WERI-Rb-1 (cell line): ENCODE data around the gene PPP1R3A.

Source experiments
- DNase-seq: peaks from one replicate; pipeline ENCODE4 v3.0.0-alpha.2; 2020
- H3K27ac ChIP-seq: fragments of 250-450 bp; sonication (Bioruptor Pico); 2 replicates; pipeline ENCODE4 v1.5.1; 2020; ENCODE audit warnings: mild to moderate bottlenecking, moderate library complexity
- H3K27me3 ChIP-seq: fragments of 250-450 bp; sonication (Bioruptor Pico); 2 replicates; pipeline ENCODE4 v1.5.1; 2021; ENCODE audit warnings: mild to moderate bottlenecking, low read depth, moderate library complexity; ENCODE audit not compliant: insufficient read depth, severe bottlenecking
- H3K36me3 ChIP-seq: fragments of 250-450 bp; sonication (Bioruptor Pico); 2 replicates; pipeline ENCODE4 v1.5.1; 2020; ENCODE audit warnings: mild to moderate bottlenecking, moderate library complexity
- H3K4me3 ChIP-seq: 2 replicates; pipeline ENCODE4 v1.5.1; 2011; ENCODE audit warnings: low read depth, mild to moderate bottlenecking, control low read depth, low read length
- H3K9me3 ChIP-seq: fragments of 250-450 bp; sonication (Bioruptor Pico); 2 replicates; pipeline ENCODE4 v1.5.1; 2021; ENCODE audit warnings: mild to moderate bottlenecking, moderate library complexity; ENCODE audit not compliant: severe bottlenecking
- CTCF ChIP-seq: IDR thresholded peaks from 2 replicates; pipeline ENCODE4 v1.5.1; 2011; ENCODE audit warnings: low read depth, mild to moderate bottlenecking, control low read depth, inconsistent platforms, low read length

The PPP1R3A gene

GRCh38 chr7:113840954-113841353 lies 77.9 kb downstream of the PPP1R3A start:
- H3K27me3 ChIP-seq = no peaks in the 10 kb centered on the region
- TF ChIP-seq CTCF = no peak

GRCh38 chr7:113835367-113835766 lies 83.4 kb downstream of the PPP1R3A start:
- DNase-seq = no peak
- Histone ChIP-seq H3K36me3 (no peaks in the 10 kb centered on the region), H3K27me3 (no peaks in the 10 kb centered on the region), H3K27ac (no peak overlapping the region), H3K4me3 (no peak overlapping the region), H3K9me3 (no peaks in the 10 kb centered on the region)
- no peak for TF ChIP-seq CTCF

More at GRCh38 chr7:113840954-113841353, 77.9 kb downstream of the PPP1R3A start:
- H3K36me3 ChIP-seq = no peaks in the 10 kb centered on the region
- no peaks in the 10 kb centered on the region for H3K9me3 ChIP-seq
- no peak for DNase-seq
- H3K27ac ChIP-seq = no peak overlapping the region
- H3K4me3 ChIP-seq = no peak overlapping the region

GRCh38 chr7:113832196-113832745 lies 86.5 kb downstream of the PPP1R3A start:
- no peak for DNase-seq
- H3K9me3 ChIP-seq = no peaks in the 10 kb centered on the region
- no peak for TF ChIP-seq CTCF
- no peaks in the 10 kb centered on the region for H3K36me3 ChIP-seq
- H3K27ac ChIP-seq = no peak overlapping the region
- H3K4me3 ChIP-seq = no peak overlapping the region
- H3K27me3 ChIP-seq = no peaks in the 10 kb centered on the region

DNA sequence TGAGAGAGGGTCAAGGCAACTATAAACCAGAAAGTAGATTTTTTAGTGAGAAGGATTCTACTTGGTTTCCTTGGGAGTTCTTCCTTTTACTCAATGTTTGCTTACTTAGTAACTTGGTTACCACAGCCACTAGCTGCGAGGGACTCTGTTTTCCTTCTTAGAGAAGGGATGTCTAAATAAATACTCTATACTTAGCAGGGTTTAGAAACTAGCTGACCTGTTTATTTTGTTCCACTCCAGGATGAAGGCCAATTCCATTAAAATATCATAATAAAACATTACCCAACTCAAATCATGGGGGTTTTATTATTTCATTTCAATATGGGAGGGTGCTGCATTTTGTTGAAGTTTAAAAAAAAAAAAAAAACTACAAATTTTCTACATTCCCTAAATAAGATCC lies 87.3 kb downstream of the PPP1R3A start:
- H3K4me3 ChIP-seq = no peak overlapping the region
- no peak for DNase-seq
- no peak overlapping the region for H3K27ac ChIP-seq
- no peaks in the 10 kb centered on the region for H3K27me3 ChIP-seq
- H3K9me3 ChIP-seq = no peaks in the 10 kb centered on the region
- no peak for TF ChIP-seq CTCF
- H3K36me3 ChIP-seq = no peaks in the 10 kb centered on the region

- no peaks in the 10 kb centered on the region for H3K9me3 ChIP-seq
- no peak for TF ChIP-seq CTCF
- H3K27me3 ChIP-seq = no peaks in the 10 kb centered on the region
- H3K27ac ChIP-seq = no peak overlapping the region
- no peak overlapping the region for H3K4me3 ChIP-seq
- H3K36me3 ChIP-seq = no peaks in the 10 kb centered on the region
- DNase-seq = no peak
Observed at GRCh38 chr7:113828581-113828980, 90.2 kb downstream of the PPP1R3A start.
